ENCODE results near the gene CLRN2. TPM values are rescaled to one million over a fixed set of nuclear protein-coding genes. Genes with fewer than 3 reads are reported as not detected.
A peak's percentile ranks its signal among the peaks of the same experiment; 100 is the strongest.

The CLRN2 gene
- total RNA-seq, 4 donors from 2014 or later, result not detected

DNA sequence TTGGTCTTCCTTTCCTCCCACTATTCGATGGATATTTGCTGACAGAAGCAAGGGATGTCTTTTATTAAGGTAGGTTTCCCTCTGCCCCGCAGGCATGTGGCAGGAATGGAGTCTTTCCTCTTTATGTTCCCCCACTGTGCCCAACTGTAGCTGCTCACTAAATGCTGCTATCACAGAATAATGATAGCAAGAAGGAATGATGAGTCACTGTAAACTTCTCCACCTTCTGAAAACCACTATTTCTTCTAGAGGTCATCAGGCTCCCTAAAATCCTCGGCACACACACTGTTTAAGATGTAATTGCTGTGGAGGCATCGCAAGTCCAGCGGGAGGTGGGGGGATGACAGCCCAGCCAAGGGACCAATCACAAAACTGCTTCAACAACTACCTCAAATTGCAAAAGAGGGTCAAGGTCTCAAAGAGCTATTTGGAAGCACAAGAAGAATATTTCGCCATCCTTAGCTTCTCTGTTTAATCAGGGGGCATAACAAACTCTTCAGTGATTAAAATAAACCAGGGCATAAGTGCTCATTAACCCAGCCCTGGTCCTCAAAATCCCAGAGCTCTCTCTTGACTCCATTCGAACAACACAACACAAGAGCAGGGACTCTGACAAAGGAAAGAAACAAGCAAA lies 17.0 kb upstream of the CLRN2 start:
- no peak for DNase-seq
- Histone ChIP-seq H3K9me3 (no peaks in the 10 kb centered on the region), H3K36me3 (peaks cover 3 to 56% of the 10 kb centered on the region in 2 donors), H3K4me3 (no peak overlapping the region), H3K27me3 (no peaks in the 10 kb centered on the region), H3K27ac (no peak overlapping the region), H3K4me1 (no peaks in the 10 kb centered on the region)
- TF ChIP-seq, protein P1, sequence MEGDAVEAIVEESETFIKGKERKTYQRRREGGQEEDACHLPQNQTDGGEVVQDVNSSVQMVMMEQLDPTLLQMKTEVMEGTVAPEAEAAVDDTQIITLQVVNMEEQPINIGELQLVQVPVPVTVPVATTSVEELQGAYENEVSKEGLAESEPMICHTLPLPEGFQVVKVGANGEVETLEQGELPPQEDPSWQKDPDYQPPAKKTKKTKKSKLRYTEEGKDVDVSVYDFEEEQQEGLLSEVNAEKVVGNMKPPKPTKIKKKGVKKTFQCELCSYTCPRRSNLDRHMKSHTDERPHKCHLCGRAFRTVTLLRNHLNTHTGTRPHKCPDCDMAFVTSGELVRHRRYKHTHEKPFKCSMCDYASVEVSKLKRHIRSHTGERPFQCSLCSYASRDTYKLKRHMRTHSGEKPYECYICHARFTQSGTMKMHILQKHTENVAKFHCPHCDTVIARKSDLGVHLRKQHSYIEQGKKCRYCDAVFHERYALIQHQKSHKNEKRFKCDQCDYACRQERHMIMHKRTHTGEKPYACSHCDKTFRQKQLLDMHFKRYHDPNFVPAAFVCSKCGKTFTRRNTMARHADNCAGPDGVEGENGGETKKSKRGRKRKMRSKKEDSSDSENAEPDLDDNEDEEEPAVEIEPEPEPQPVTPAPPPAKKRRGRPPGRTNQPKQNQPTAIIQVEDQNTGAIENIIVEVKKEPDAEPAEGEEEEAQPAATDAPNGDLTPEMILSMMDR (IDR thresholded peaks at IDR 0.05 in 4 of 5, conservative IDR thresholded peaks at IDR 0.05 in 1 of 5), result no peak
- no peak for TF ChIP-seq POLR2A (IDR thresholded peaks at IDR 0.05)
- ATAC-seq, result no peak
- intact Hi-C loops (cut with DNase I; ENCODE audit: low total_unique reads), result no loop called here
- in situ Hi-C loops (cut with MboI; ENCODE audit: low sequenced_read_pairs in 4 of 4), result no loop called here

DNA sequence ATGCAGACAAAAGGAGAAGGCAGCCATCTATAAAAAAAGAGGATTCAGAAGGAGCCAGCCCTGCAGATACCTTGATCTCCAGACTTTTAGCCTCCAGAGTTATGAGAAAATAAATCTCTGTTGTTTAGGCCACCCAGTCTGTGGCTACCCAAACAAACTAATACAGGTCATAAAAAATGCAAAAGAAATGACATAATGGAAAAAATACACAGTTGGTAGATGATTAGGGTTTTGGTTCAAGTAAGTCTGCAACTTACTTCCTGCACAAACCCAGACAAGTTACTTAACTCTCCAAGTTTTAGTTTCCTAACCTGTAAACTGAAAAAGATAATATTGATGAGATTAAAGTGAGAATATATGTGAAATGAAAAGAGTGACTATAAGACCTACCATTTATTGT lies 14.4 kb upstream of the CLRN2 start:
- intact Hi-C loops (cut with DNase I; ENCODE audit: low total_unique reads) (no loop called here), in situ Hi-C loops (cut with MboI; ENCODE audit: low sequenced_read_pairs in 4 of 4) (no loop called here)
- no peaks in the 10 kb centered on the region for H3K4me1 ChIP-seq
- no peak for ATAC-seq
- no peak overlapping the region for H3K27ac ChIP-seq
- DNase-seq, result no peak
- H3K9me3 ChIP-seq, result no peaks in the 10 kb centered on the region
- no peak overlapping the region for H3K4me3 ChIP-seq
- peaks cover 3 to 64% of the 10 kb centered on the region in 2 donors for H3K36me3 ChIP-seq
- no peaks in the 10 kb centered on the region for H3K27me3 ChIP-seq
- TF ChIP-seq, protein P1 (IDR thresholded peaks at IDR 0.05 in 4 of 5, conservative IDR thresholded peaks at IDR 0.05 in 1 of 5), result no peak
- TF ChIP-seq POLR2A (IDR thresholded peaks at IDR 0.05), result no peak

DNA sequence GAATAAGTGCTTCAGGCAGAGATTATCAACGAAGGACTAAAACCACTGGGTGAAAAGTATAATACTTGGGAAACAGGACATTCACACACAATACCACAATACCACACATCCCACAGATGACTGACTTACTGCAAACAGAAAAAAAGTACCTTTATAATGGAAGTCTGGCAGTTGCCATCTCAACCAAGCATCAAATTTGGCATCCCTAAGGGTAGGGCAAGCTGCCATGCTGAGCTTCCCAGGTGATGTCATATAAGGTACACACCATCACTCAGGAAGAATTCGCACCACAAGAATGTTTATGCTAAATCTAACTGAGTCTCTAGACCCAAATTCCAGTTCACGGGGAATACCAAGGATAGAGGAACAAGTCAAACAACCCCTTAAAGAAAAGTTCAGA lies 12.2 kb upstream of the CLRN2 start:
- intact Hi-C loops (cut with DNase I; ENCODE audit: low total_unique reads) (no loop called here), in situ Hi-C loops (cut with MboI; ENCODE audit: low sequenced_read_pairs in 4 of 4) (no loop called here)
- peaks cover 3 to 60% of the 10 kb centered on the region in 2 donors for H3K36me3 ChIP-seq
- no peak overlapping the region for H3K27ac ChIP-seq
- no peak overlapping the region for H3K4me3 ChIP-seq
- TF ChIP-seq, protein P1 (IDR thresholded peaks at IDR 0.05 in 4 of 5, conservative IDR thresholded peaks at IDR 0.05 in 1 of 5), result no peak
- no peak for TF ChIP-seq POLR2A (IDR thresholded peaks at IDR 0.05)
- no peaks in the 10 kb centered on the region for H3K9me3 ChIP-seq
- DNase-seq, result no peak
- no peak for ATAC-seq
- no peaks in the 10 kb centered on the region for H3K4me1 ChIP-seq
- no peaks in the 10 kb centered on the region for H3K27me3 ChIP-seq

DNA sequence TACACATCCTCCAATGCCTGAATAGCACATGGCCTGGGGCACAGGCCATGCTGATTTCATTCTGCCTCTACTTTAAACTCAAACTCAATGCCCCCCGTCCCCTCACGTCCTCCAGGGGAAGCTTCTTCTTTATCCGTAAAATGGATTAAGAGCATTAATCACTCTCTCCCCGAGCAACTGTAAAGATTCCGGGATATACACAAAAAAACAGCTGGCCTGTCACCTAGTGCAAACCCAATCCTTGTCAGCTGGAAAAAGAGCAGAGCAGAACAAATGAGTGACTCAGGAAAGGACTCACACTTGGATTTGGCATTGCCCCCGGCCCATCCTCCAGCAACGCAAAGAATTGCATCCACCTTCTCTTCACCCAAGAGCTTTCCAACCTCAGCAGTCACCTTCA lies 10.9 kb upstream of the CLRN2 start:
- Histone ChIP-seq H3K4me3 (no peak overlapping the region), H3K9me3 (no peaks in the 10 kb centered on the region), H3K27me3 (no peaks in the 10 kb centered on the region), H3K27ac (no peak overlapping the region), H3K4me1 (peaks cover 0 to under 1% of the 10 kb centered on the region in 2 donors), H3K36me3 (peaks cover 3 to 52% of the 10 kb centered on the region in 2 donors)
- in situ Hi-C loops (cut with MboI; ENCODE audit: low sequenced_read_pairs in 4 of 4) (no loop called here), intact Hi-C loops (cut with DNase I; ENCODE audit: low total_unique reads) (no loop called here)
- TF ChIP-seq POLR2A (IDR thresholded peaks at IDR 0.05), result no peak
- TF ChIP-seq, protein P1 (IDR thresholded peaks at IDR 0.05 in 4 of 5, conservative IDR thresholded peaks at IDR 0.05 in 1 of 5), result no peak
- no peak for DNase-seq
- ATAC-seq, result no peak

DNA sequence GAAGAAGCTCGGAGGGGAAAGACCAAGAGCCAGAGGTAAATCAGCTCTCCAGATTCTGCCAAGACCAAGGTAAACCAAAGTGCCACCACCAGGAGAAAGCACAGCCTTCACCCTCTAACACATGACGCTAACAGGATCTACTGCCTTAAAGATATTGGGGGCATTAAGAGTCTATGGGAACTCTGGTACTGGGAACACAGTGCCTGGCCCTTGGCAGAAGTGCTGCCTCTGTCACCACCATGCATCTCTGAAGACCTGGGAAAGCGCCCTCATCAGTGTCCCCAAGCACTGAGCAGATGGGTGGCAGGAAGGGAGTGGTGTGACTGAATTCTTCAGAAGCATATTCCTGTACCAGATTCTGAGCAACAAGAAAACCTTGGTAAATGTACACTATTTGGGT lies 4.4 kb upstream of the CLRN2 start:
- no peak for DNase-seq
- no peaks in the 10 kb centered on the region for H3K9me3 ChIP-seq
- no peaks in the 10 kb centered on the region for H3K36me3 ChIP-seq
- intact Hi-C loops (cut with DNase I; ENCODE audit: low total_unique reads) (loop anchor here (5.0 kb wide), 1 partner anchor 512 kb away; the partner anchor contains the start of gene LCORL), in situ Hi-C loops (cut with MboI; ENCODE audit: low sequenced_read_pairs in 4 of 4) (no loop called here)
- TF ChIP-seq, protein P1 (IDR thresholded peaks at IDR 0.05 in 4 of 5, conservative IDR thresholded peaks at IDR 0.05 in 1 of 5), result no peak
- no peak for TF ChIP-seq POLR2A (IDR thresholded peaks at IDR 0.05)
- H3K4me1 ChIP-seq, result peaks cover 8 to 23% of the 10 kb centered on the region in 2 donors
- H3K27ac ChIP-seq, result peak overlapping the region in 3 of 4 donors; percentile 74 to 85 (median 74)
- H3K4me3 ChIP-seq, result peak overlapping the region in 3 of 4 donors; percentile 69 to 96 (median 75)
- no peak for ATAC-seq
- H3K27me3 ChIP-seq, result no peaks in the 10 kb centered on the region

Data from gastrocnemius medialis (tissue), 4 donors.